ENCODE results near the gene PELO. TPM values are rescaled to one million over a fixed set of nuclear protein-coding genes. Genes with fewer than 3 reads are reported as not detected.

PELO gene
- polyA plus RNA-seq, 1 of the 3 experiments (the other 2 are of a cell fraction), result 10.7 TPM

DNA sequence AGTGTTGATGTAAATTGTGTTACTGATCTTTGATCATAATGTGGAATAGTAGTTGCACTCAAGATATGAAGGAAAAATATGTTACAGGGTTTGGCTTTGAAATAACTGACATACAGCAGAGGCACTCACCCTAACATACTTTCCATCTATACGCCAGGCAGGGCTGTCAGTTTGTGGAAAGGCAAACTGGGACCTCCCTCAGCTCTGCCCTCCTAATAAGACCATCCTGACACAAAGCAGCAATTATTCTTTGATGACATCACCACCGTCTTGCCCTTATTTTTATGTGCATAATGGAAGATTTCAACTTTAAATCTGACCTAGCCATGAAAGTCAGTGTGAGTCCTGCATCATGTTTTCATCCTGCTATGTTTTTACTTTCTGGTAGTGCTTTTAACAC is 42.9 kb downstream of the PELO start:
- WGBS (ENCODE audit: low lambda C conversion rate), result 78% methylated on average over 2 of the region's 2 CpGs
- H4K20me1 ChIP-seq (ENCODE audit: insufficient read depth), result no peaks in the 10 kb centered on the region
- ChIA-PET CTCF (no interaction called here), POLR2A (no interaction called here)
- no peak for TF ChIP-seq FOSL2 (IDR thresholded peaks at IDR 0.05; ENCODE audit: borderline replicate concordance, low read depth)
- TF ChIP-seq RCOR1 (IDR thresholded peaks at IDR 0.05; ENCODE audit: low read length), result no peak
- no peak for TF ChIP-seq MXI1 (IDR thresholded peaks at IDR 0.05; ENCODE audit: low read depth, low read length)
- no peaks in the 10 kb centered on the region for H3K9me2 ChIP-seq
- no peaks in the 10 kb centered on the region for H3K27me3 ChIP-seq (ENCODE audit: insufficient read depth)
- H3K36me3 ChIP-seq (replicated peaks in 1 of 2; ENCODE audit: control insufficient read depth in 1 of 2, insufficient read depth in 2 of 2, low read length in 1 of 2), result no peaks in the 10 kb centered on the region
- no peaks in the 10 kb centered on the region for H3K4me1 ChIP-seq (ENCODE audit: control insufficient read depth in 1 of 2, insufficient read depth in 2 of 2, low read depth in 1 of 2, low read length in 1 of 2)
- H3K79me2 ChIP-seq (ENCODE audit: insufficient read depth), result no peaks in the 10 kb centered on the region
- H3F3A ChIP-seq (replicated peaks; ENCODE audit: insufficient read depth), result no peaks in the 10 kb centered on the region
- H3K9me3 ChIP-seq, result no peaks in the 10 kb centered on the region; the same call in 1 of the 2 replicates
- H3K4me2 ChIP-seq, result no peak overlapping the region
- H2AFZ ChIP-seq (ENCODE audit: low read depth), result no peak overlapping the region
- no peak overlapping the region for H3K4me3 ChIP-seq (ENCODE audit: low read depth in 2 of 2, low read length in 1 of 2)
- H3K27ac ChIP-seq (ENCODE audit: low read depth in 2 of 2, low read length in 1 of 2), result no peak overlapping the region
- H3K9ac ChIP-seq, result no peak overlapping the region
- DNase-seq, result no peak

DNA sequence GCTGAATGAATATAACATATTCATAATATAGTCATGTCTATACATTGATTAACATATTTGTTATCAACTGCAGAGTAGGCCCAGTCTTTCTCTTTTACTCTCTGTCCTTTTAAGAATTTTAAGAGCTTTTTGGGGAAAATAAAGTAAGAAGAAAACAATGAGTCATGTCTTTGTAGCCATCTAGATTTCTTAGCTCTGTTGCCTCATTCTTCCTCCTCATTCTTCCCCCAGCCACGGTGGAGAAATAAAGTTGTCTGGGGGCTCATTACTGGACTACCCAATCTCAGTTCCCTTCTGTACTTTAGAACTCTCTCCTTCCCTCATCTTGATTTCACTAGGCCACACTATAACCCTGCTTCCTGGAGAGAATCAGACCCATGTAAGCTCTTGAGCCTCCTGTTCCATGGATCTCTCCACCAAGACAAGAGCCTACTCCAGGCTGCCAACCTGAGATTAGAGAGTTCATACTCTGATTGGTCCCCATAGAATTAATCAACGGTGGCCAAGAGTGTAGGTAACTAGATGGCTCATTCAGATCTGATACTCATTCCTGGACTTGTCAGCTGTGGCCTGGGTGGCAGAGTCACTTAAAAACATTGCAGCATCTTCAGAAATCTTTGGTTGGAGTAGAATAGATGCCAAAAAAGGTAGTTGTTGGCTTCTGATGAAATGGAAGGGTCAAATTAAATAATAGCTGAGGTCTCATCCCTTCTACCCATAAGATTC is 44.2 kb downstream of the PELO start:
- no peak overlapping the region for H3K9ac ChIP-seq
- CTCF ChIA-PET, result interaction anchor here (1.0 kb wide), 1 partner anchor 46 kb away, joined by 4 read pairs; no protein-coding TSS in a partner anchor
- H3K9me3 ChIP-seq, result no peaks in the 10 kb centered on the region; the same call in 1 of the 2 replicates
- no peaks in the 10 kb centered on the region for H3F3A ChIP-seq (replicated peaks; ENCODE audit: insufficient read depth)
- H3K36me3 ChIP-seq (replicated peaks in 1 of 2; ENCODE audit: control insufficient read depth in 1 of 2, insufficient read depth in 2 of 2, low read length in 1 of 2), result no peaks in the 10 kb centered on the region
- no peaks in the 10 kb centered on the region for H3K9me2 ChIP-seq
- no peak overlapping the region for H2AFZ ChIP-seq (ENCODE audit: low read depth)
- no peak overlapping the region for H3K4me3 ChIP-seq (ENCODE audit: low read depth in 2 of 2, low read length in 1 of 2)
- whole genome bisulfite sequencing (ENCODE audit: low lambda C conversion rate), result 77% methylated on average over 2 of the region's 2 CpGs
- no peaks in the 10 kb centered on the region; the same call in 1 of the 2 replicates for H3K79me2 ChIP-seq (ENCODE audit: insufficient read depth)
- no peak overlapping the region for H3K27ac ChIP-seq (ENCODE audit: low read depth in 2 of 2, low read length in 1 of 2)
- no peaks in the 10 kb centered on the region for H3K27me3 ChIP-seq (ENCODE audit: insufficient read depth)
- H3K4me1 ChIP-seq (ENCODE audit: control insufficient read depth in 1 of 2, insufficient read depth in 2 of 2, low read depth in 1 of 2, low read length in 1 of 2), result no peaks in the 10 kb centered on the region
- H3K4me2 ChIP-seq, result no peak overlapping the region
- no peaks in the 10 kb centered on the region for H4K20me1 ChIP-seq (ENCODE audit: insufficient read depth)
- DNase-seq, result no peak
- POLR2A ChIA-PET, result no interaction called here
- TF ChIP-seq JUND (IDR thresholded peaks at IDR 0.05) (no peak), GATA2 (CRISPR knock-in tag; IDR thresholded peaks at IDR 0.05) (no peak), POLR2AphosphoS5 (IDR thresholded peaks at IDR 0.05; ENCODE audit: low read depth, low read length) (no peak)

DNA sequence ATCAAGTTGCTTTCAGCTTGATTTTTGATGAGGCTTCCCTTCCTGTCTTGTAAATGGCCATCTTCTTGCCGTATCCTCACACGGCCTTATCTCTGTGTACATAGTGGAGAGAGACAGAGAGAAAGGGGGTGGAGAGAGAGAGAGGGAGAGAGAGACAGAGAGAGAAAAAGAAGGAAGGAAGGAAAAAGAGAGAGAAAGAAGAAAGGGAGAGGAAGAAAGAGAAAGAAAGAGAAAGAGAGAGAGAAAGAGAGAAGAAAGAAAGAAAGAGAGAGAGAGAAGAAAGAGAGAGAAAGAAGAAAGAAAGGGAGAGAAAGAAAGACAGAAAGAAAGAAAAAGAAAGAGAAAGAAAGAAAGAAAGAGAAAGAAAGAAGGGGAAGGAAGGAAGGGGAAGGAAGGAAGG is 46.6 kb downstream of the PELO start:
- Histone ChIP-seq H2AFZ (ENCODE audit: low read depth) (no peak overlapping the region), H3K4me2 (no peak overlapping the region), H3K79me2 (ENCODE audit: insufficient read depth) (no peaks in the 10 kb centered on the region; the same call in 1 of the 2 replicates), H3K9ac (no peak overlapping the region), H3K36me3 (replicated peaks in 1 of 2; ENCODE audit: control insufficient read depth in 1 of 2, insufficient read depth in 2 of 2, low read length in 1 of 2) (no peaks in the 10 kb centered on the region), H3K27ac (ENCODE audit: low read depth in 2 of 2, low read length in 1 of 2) (no peak overlapping the region), H3F3A (replicated peaks; ENCODE audit: insufficient read depth) (peaks cover 7% of the 10 kb centered on the region), H3K4me3 (ENCODE audit: low read depth in 2 of 2, low read length in 1 of 2) (no peak overlapping the region), H3K9me3 (no peaks in the 10 kb centered on the region), H3K27me3 (ENCODE audit: insufficient read depth) (no peaks in the 10 kb centered on the region), H3K9me2 (no peaks in the 10 kb centered on the region), H4K20me1 (ENCODE audit: insufficient read depth) (no peaks in the 10 kb centered on the region), H3K4me1 (ENCODE audit: control insufficient read depth in 1 of 2, insufficient read depth in 2 of 2, low read depth in 1 of 2, low read length in 1 of 2) (no peaks in the 10 kb centered on the region; a peak in 2 of 4 replicates)
- no peak for DNase-seq
- CTCF ChIA-PET, result no interaction called here
- no peak for TF ChIP-seq YY1 (IDR thresholded peaks at IDR 0.05; ENCODE audit: low read depth)
- TF ChIP-seq NRF1 (IDR thresholded peaks at IDR 0.05; ENCODE audit: low read depth, low read length), result no peak
- no peak for TF ChIP-seq POLR2AphosphoS5 (IDR thresholded peaks at IDR 0.05; ENCODE audit: low read depth, low read length)
- TF ChIP-seq TEAD4 (IDR thresholded peaks at IDR 0.05; ENCODE audit: borderline replicate concordance, insufficient read depth), result no peak
- no peak for TF ChIP-seq MEF2A (IDR thresholded peaks at IDR 0.05; ENCODE audit: borderline replicate concordance, low read depth)
- TF ChIP-seq, protein P1, sequence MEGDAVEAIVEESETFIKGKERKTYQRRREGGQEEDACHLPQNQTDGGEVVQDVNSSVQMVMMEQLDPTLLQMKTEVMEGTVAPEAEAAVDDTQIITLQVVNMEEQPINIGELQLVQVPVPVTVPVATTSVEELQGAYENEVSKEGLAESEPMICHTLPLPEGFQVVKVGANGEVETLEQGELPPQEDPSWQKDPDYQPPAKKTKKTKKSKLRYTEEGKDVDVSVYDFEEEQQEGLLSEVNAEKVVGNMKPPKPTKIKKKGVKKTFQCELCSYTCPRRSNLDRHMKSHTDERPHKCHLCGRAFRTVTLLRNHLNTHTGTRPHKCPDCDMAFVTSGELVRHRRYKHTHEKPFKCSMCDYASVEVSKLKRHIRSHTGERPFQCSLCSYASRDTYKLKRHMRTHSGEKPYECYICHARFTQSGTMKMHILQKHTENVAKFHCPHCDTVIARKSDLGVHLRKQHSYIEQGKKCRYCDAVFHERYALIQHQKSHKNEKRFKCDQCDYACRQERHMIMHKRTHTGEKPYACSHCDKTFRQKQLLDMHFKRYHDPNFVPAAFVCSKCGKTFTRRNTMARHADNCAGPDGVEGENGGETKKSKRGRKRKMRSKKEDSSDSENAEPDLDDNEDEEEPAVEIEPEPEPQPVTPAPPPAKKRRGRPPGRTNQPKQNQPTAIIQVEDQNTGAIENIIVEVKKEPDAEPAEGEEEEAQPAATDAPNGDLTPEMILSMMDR (IDR thresholded peaks at IDR 0.05), result no peak
- TF ChIP-seq GATA2 (CRISPR knock-in tag; IDR thresholded peaks at IDR 0.05), result no peak
- TF ChIP-seq RAD21 (IDR thresholded peaks at IDR 0.05; ENCODE audit: low read length), result no peak
- WGBS (ENCODE audit: low lambda C conversion rate), result 91% methylated on average over 2 of the region's 2 CpGs
- POLR2A ChIA-PET, result no interaction called here
